NT2/D1 (cell line): ENCODE data around the gene GABRE.
"Not testable (repeated sequence)": the region's sequence is repeated elsewhere in the genome, so short reads cannot be mapped to it uniquely, and the experiment has no call there.

Source experiments
- DNase-seq: peaks from one replicate; pipeline ENCODE4 v3.0.0-alpha.2; 2011; ENCODE audit warnings: low read depth, low spot score
- H3K27me3 ChIP-seq: 2 replicates; pipeline ENCODE4 v1.6.0; 2011; ENCODE audit warnings: mild to moderate bottlenecking; ENCODE audit not compliant: insufficient read length, insufficient read depth
- H3K36me3 ChIP-seq: 2 replicates; pipeline ENCODE4 v1.6.1; 2011; ENCODE audit warnings: mild to moderate bottlenecking, low read length, mixed read lengths; ENCODE audit not compliant: insufficient read depth, insufficient read length
- H3K4me1 ChIP-seq: 2 replicates; pipeline ENCODE4 v1.5.1; 2011; ENCODE audit not compliant: insufficient read depth, insufficient read length
- H3K4me3 ChIP-seq: 2 replicates; pipeline ENCODE4 v1.5.1; 2011; ENCODE audit warnings: low read depth; ENCODE audit not compliant: insufficient read length
- H3K9ac ChIP-seq: 2 replicates; pipeline ENCODE4 v1.6.0; 2011; ENCODE audit warnings: low read depth; ENCODE audit not compliant: insufficient read length
- H3K9me3 ChIP-seq: 2 replicates; pipeline ENCODE4 v1.5.1; 2011; ENCODE audit warnings: mild to moderate bottlenecking, low read length; ENCODE audit not compliant: insufficient read depth
- SUZ12 ChIP-seq: IDR thresholded peaks from 2 replicates; pipeline ENCODE4 v1.6.1; 2011; ENCODE audit not compliant: insufficient read length, insufficient read depth; ENCODE audit errors: extremely low read depth
- YY1 ChIP-seq: IDR thresholded peaks from 2 replicates; pipeline ENCODE4 v1.6.1; 2011; ENCODE audit not compliant: insufficient read length, insufficient read depth
- ZNF274 ChIP-seq: IDR thresholded peaks from 2 replicates; pipeline ENCODE4 v1.6.1; 2011; ENCODE audit warnings: mild to moderate bottlenecking, low read depth, low read length

The GABRE gene

GRCh38 chrX:151921866-151922265 lies 52.6 kb downstream of the GABRE start:
- no peaks in the 10 kb centered on the region for H3K27me3 ChIP-seq
- DNase-seq: no peak
- H3K9ac ChIP-seq: no peak overlapping the region
- no peak for TF ChIP-seq ZNF274
- H3K4me1 ChIP-seq: no peaks in the 10 kb centered on the region
- no peaks in the 10 kb centered on the region for H3K36me3 ChIP-seq
- no peak overlapping the region for H3K4me3 ChIP-seq
- H3K9me3 ChIP-seq: no peaks in the 10 kb centered on the region

GRCh38 chrX:151921292-151921691 lies 53.2 kb downstream of the GABRE start:
- TF ChIP-seq ZNF274 (no peak), YY1 (no peak)
- H3K4me1 ChIP-seq: no peaks in the 10 kb centered on the region
- H3K9ac ChIP-seq: no peak overlapping the region
- no peak for DNase-seq
- no peaks in the 10 kb centered on the region for H3K9me3 ChIP-seq
- no peaks in the 10 kb centered on the region for H3K27me3 ChIP-seq
- no peak overlapping the region for H3K4me3 ChIP-seq
- no peaks in the 10 kb centered on the region for H3K36me3 ChIP-seq

- Histone ChIP-seq H3K36me3 (no peaks in the 10 kb centered on the region), H3K4me1 (no peaks in the 10 kb centered on the region), H3K9ac (no peak overlapping the region), H3K9me3 (no peaks in the 10 kb centered on the region), H3K4me3 (no peak overlapping the region), H3K27me3 (no peaks in the 10 kb centered on the region)
- no peak for DNase-seq
- TF ChIP-seq YY1: no peak
- no peak for TF ChIP-seq ZNF274
- no peak for TF ChIP-seq SUZ12
These were observed 53.9 kb downstream of the GABRE start for GRCh38 chrX:151920530-151920929.

- Histone ChIP-seq H3K36me3 (no peaks in the 10 kb centered on the region), H3K27me3 (no peaks in the 10 kb centered on the region), H3K4me1 (no peaks in the 10 kb centered on the region), H3K9me3 (no peaks in the 10 kb centered on the region), H3K9ac (no peak overlapping the region), H3K4me3 (no peak overlapping the region)
- TF ChIP-seq SUZ12: no peak
- no peak for TF ChIP-seq YY1
- TF ChIP-seq ZNF274: no peak
- DNase-seq: no peak
These were observed 54.4 kb downstream of the GABRE start for GRCh38 chrX:151920101-151920500.

GRCh38 chrX:151919610-151920009 lies 54.9 kb downstream of the GABRE start:
- TF ChIP-seq YY1 (no peak), SUZ12 (no peak), ZNF274 (no peak)
- no peak overlapping the region for H3K9ac ChIP-seq
- H3K4me3 ChIP-seq: no peak overlapping the region
- no peak for DNase-seq
- no peaks in the 10 kb centered on the region for H3K4me1 ChIP-seq
- H3K36me3 ChIP-seq: no peaks in the 10 kb centered on the region
- no peaks in the 10 kb centered on the region for H3K27me3 ChIP-seq
- no peaks in the 10 kb centered on the region for H3K9me3 ChIP-seq

GRCh38 chrX:151918736-151919135 lies 55.7 kb downstream of the GABRE start:
- not testable (repeated sequence) for H3K9ac ChIP-seq, DNase-seq, H3K36me3 ChIP-seq, H3K4me3 ChIP-seq, H3K27me3 ChIP-seq, H3K9me3 ChIP-seq, H3K4me1 ChIP-seq

GRCh38 chrX:151912780-151913179 lies 61.7 kb downstream of the GABRE start, which contains the start of gene MAGEA4:
TSS of gene MAGEA4 (plus strand) at chrX:151912889. CDS start at chrX:151923665, 10,776 bp downstream.
- Histone ChIP-seq H3K27me3 (no peaks in the 10 kb centered on the region), H3K4me1 (no peaks in the 10 kb centered on the region), H3K9ac (no peak within 1 kb of the TSS), H3K9me3 (no peaks in the 10 kb centered on the region), H3K4me3 (no peak within 1 kb of the TSS), H3K36me3 (no peaks in the 10 kb centered on the region)
- no peak for DNase-seq
- no peak for TF ChIP-seq ZNF274
- TF ChIP-seq YY1: no peak

- H3K9me3 ChIP-seq: no peaks in the 10 kb centered on the region
- H3K9ac ChIP-seq: no peak overlapping the region
- TF ChIP-seq ZNF274: no peak
- no peak for TF ChIP-seq SUZ12
- TF ChIP-seq YY1: no peak
- no peaks in the 10 kb centered on the region for H3K27me3 ChIP-seq
- H3K4me3 ChIP-seq: no peak overlapping the region
- no peaks in the 10 kb centered on the region for H3K4me1 ChIP-seq
- no peaks in the 10 kb centered on the region for H3K36me3 ChIP-seq
- DNase-seq: no peak
These were observed 62.3 kb downstream of the GABRE start for GRCh38 chrX:151912221-151912620.
